ENCODE data around the gene AQP2.

AQP2 gene

DNA sequence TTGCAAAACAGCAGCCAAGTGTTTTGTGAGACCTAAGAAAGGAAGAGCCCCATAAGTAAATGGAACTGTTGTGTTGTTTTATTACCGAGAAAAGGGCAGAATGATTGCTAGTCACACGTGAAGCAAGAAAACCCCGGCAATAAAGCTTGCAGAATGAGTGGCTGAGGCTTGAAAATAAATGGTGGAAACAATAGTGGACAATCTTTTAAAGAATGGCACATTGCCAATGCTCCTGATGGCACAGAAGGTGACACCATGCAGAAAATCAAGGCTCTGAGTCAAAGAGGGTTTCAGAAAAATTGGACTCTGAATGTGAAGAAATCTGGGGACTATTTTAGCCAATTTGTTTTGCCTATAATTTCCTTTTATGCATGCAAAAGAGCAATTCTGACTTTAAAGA lies 4.0 kb upstream of the AQP2 start:
- TF ChIP-seq ARNTL (CRISPR knock-in tag; IDR thresholded peaks at IDR 0.05; ENCODE audit: borderline replicate concordance, low read depth): no peak
- TF ChIP-seq TCF4 (CRISPR knock-in tag; IDR thresholded peaks at IDR 0.05; ENCODE audit: borderline replicate concordance): no peak
- TF ChIP-seq ZFP30 (CRISPR knock-in tag; IDR thresholded peaks at IDR 0.05): no peak
- TF ChIP-seq ZNF565 (CRISPR knock-in tag; conservative IDR thresholded peaks at IDR 0.05; ENCODE audit: low read depth): no peak
- ATAC-seq: no peak

DNA sequence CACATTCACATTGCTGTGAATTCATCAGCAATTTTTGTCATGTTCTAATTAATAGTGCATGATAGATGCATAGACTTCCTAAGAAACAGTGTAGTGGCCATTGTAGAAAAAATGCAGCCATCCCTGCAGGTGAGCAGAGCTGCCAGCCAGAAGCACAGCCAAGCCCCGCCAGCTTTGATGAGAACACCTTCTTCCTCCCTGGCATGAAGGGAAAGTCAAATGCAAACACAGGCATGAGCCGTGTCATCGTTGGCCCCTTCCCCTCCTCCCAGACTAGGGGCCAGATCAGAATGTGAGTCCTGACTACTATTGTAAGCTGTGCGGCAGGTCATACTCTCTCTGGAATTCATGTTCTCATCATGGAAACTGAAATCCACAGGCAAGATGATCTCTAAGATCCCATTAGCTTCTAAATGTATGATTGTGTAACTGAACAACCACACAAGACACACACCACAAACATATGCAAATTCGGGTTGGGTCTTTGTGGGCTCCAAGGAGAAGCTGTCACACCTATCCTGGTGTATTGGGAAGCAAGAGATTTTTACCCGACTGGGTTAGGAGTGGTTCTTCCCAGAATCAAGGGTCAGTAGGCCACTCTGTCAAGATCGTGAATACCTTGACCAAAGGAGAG lies 2.8 kb upstream of the AQP2 start:
- ATAC-seq: no peak
- no peak for TF ChIP-seq GLIS3 (CRISPR knock-in tag; IDR thresholded peaks at IDR 0.05)

DNA sequence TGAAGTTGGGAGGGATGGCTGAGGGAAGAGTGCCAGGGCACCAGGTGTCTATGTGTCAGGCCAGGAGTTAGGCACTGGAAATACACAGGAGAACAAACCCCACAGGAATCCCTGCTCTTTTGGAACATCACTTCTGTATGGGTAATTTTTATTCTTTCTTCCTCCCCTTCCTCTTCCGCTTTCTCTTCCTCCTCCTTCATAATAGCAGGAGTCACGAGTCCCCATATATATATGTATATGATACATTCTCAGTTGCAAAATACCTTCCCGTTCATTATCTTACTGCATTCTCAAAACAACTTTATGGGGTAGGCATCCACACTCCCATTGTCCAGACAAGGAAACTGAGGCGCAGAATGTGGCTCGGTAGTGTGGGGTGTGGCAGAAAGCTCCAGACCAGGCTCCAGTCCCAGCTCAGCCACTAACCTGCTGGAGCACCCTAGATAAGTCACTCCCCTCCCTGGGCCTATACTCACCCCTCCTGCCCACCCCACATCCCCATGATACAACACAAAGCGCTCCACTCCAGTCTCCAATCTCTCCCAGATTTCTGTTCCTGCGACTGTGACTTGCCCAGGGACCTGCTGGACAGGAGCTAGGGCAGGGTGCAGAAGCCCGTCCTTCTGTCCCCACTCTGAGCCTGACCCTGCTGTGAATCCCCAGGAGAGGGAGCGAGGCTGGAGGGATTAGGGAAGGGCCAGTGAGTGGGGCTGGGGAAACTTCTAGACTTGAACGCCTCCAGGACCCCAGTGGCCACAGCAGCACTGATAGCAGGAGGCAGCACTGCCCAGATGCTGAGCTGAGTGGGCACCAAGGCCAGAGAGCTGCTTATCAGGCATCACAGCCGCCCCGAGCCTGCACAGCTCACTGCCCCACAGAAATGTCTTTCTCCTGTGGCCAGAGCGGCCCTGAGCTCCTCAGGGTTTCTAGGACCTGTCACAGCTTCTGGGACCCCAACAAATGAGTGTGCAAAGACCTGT lies 1.4 kb upstream of the AQP2 start:
- TF ChIP-seq ARNTL (CRISPR knock-in tag; IDR thresholded peaks at IDR 0.05; ENCODE audit: borderline replicate concordance, low read depth) (no peak), BACH2 (CRISPR knock-in tag; IDR thresholded peaks at IDR 0.05; ENCODE audit: borderline replicate concordance) (no peak), CSDC2 (CRISPR knock-in tag; IDR thresholded peaks at IDR 0.05) (no peak)
- no peak for ATAC-seq

DNA sequence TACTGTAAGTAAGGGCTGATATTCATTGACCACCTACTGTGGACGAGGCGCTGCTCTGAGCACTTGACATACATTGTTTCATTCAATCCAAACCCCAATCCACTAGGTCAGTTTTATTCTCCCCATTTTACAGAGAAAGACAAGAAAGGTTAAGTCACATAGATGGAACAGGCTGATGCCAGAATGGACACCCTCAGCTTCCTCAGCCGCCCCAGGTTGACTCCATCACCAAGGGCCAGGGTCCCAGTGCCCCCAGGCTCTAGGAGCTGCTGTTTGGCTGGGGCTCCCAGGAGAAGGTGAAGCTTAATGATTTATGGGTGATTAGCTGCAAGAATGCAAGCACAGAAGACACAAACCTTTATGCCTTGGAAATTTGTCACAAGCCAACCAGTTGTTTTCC lies 671 bp upstream of the AQP2 start:
- TF ChIP-seq BACH2 (CRISPR knock-in tag; IDR thresholded peaks at IDR 0.05; ENCODE audit: borderline replicate concordance) (no peak), OSR1 (CRISPR knock-in tag; IDR thresholded peaks at IDR 0.05) (no peak), ZFP3 (CRISPR knock-in tag; IDR thresholded peaks at IDR 0.05) (no peak), ISL1 (CRISPR knock-in tag; IDR thresholded peaks at IDR 0.05) (no peak), CSDC2 (CRISPR knock-in tag; IDR thresholded peaks at IDR 0.05) (no peak), ZFP30 (CRISPR knock-in tag; IDR thresholded peaks at IDR 0.05) (no peak), ZNF565 (CRISPR knock-in tag; conservative IDR thresholded peaks at IDR 0.05; ENCODE audit: low read depth) (no peak)

DNA sequence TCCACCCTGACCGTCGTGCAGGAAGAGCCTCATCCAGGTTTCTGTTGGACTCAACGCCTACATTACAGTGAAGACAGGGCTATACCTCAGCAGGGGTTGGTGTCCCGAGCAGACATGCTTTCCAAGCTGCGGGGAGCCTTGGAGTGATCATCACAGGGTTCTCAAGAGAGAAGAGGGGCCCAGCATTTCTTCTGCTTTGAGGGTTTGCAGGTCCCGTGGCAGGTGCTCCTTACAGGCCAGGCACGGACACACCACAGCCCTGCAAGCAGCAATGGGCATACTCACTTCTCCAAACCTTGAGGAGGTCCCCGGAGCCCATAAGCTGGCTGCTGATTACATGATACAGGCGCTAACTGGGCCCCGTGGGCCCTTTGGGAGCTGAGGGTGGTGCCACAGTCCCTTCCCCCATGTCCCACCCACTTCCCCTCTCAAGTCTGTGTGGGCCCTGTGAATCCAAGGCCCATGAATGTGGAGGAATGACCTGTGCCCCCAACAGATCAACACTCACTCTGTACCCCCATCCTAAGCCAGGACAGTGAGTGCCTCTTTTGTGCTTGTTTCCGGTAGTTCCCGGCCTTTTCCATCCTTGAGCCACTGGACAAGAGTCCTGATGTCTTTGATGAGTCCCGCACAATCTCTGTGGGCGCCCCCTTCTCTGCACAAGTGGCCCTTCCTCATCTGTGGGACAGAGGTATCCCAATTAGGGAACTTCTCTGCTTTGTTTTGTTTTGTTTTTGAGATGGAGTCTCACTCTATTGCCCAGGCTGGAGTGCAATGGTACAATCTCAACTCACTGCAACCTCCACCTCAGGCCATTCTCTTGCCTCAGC lies 1.1 kb downstream of the AQP2 start:
- no peak for TF ChIP-seq ZFP3 (CRISPR knock-in tag; IDR thresholded peaks at IDR 0.05)
- TF ChIP-seq, protein P1, sequence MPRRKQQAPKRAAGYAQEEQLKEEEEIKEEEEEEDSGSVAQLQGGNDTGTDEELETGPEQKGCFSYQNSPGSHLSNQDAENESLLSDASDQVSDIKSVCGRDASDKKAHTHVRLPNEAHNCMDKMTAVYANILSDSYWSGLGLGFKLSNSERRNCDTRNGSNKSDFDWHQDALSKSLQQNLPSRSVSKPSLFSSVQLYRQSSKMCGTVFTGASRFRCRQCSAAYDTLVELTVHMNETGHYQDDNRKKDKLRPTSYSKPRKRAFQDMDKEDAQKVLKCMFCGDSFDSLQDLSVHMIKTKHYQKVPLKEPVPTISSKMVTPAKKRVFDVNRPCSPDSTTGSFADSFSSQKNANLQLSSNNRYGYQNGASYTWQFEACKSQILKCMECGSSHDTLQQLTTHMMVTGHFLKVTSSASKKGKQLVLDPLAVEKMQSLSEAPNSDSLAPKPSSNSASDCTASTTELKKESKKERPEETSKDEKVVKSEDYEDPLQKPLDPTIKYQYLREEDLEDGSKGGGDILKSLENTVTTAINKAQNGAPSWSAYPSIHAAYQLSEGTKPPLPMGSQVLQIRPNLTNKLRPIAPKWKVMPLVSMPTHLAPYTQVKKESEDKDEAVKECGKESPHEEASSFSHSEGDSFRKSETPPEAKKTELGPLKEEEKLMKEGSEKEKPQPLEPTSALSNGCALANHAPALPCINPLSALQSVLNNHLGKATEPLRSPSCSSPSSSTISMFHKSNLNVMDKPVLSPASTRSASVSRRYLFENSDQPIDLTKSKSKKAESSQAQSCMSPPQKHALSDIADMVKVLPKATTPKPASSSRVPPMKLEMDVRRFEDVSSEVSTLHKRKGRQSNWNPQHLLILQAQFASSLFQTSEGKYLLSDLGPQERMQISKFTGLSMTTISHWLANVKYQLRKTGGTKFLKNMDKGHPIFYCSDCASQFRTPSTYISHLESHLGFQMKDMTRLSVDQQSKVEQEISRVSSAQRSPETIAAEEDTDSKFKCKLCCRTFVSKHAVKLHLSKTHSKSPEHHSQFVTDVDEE (CRISPR knock-in tag; IDR thresholded peaks at IDR 0.05): no peak
- no peak for TF ChIP-seq TCF4 (CRISPR knock-in tag; IDR thresholded peaks at IDR 0.05; ENCODE audit: borderline replicate concordance)
- no peak for TF ChIP-seq OSR1 (CRISPR knock-in tag; IDR thresholded peaks at IDR 0.05)
- no peak for TF ChIP-seq ZNF8 (CRISPR knock-in tag; IDR thresholded peaks at IDR 0.05)
- TF ChIP-seq ESRRG (CRISPR knock-in tag; IDR thresholded peaks at IDR 0.05): no peak
- TF ChIP-seq ZNF70 (CRISPR knock-in tag; IDR thresholded peaks at IDR 0.05): no peak
- TF ChIP-seq RARB (CRISPR knock-in tag; IDR thresholded peaks at IDR 0.05): no peak
- ATAC-seq: no peak

More for the DNA sequence above, 671 bp upstream of the AQP2 start:
- no peak for ATAC-seq

- ATAC-seq: no peak
- TF ChIP-seq RARB (CRISPR knock-in tag; IDR thresholded peaks at IDR 0.05) (no peak), POU6F1 (CRISPR knock-in tag; IDR thresholded peaks at IDR 0.05; ENCODE audit: borderline replicate concordance, low read depth) (no peak), ISL1 (CRISPR knock-in tag; IDR thresholded peaks at IDR 0.05) (no peak), ESRRG (CRISPR knock-in tag; IDR thresholded peaks at IDR 0.05) (no peak), PATZ1 (CRISPR knock-in tag; IDR thresholded peaks at IDR 0.05; ENCODE audit: borderline replicate concordance) (no peak), ZFP3 (CRISPR knock-in tag; IDR thresholded peaks at IDR 0.05) (no peak), SNAI2 (CRISPR knock-in tag; IDR thresholded peaks at IDR 0.05) (no peak), ZNF70 (CRISPR knock-in tag; IDR thresholded peaks at IDR 0.05) (no peak), PPARA (CRISPR knock-in tag; IDR thresholded peaks at IDR 0.05; ENCODE audit: borderline replicate concordance) (no peak), ZNF8 (CRISPR knock-in tag; IDR thresholded peaks at IDR 0.05) (no peak)
- TF ChIP-seq, protein P1 (CRISPR knock-in tag; IDR thresholded peaks at IDR 0.05): no peak
Measured at GRCh38 chr12:49952391-49953055, 2.0 kb downstream of the AQP2 start.
